Measurements from ENCODE around the gene ADCY4. TPM values are rescaled to one million over a fixed set of nuclear protein-coding genes. Genes with fewer than 3 reads are reported as not detected.

ADCY4 gene
- total RNA-seq, 1 donor from 2014 or later = 143 TPM

GRCh38 chr14:24271834-24272263 lies 63.0 kb downstream of the ADCY4 start:
- Histone ChIP-seq H3K36me3 (peaks cover 4 to 26% of the 10 kb centered on the region in 2 donors), H3K4me1 (peaks cover 0 to 8% of the 10 kb centered on the region in 2 donors), H3K9me3 (no peaks in the 10 kb centered on the region), H3K27ac (peak overlapping the region; percentile 92 to 96), H3K27me3 (no peaks in the 10 kb centered on the region), H3K4me3 (peak overlapping the region; percentile 74 to 91)
- no peak for DNase-seq (ENCODE audit: low spot score in 2 of 2)
- no peak for TF ChIP-seq CTCF (IDR thresholded peaks at IDR 0.05)
- intact Hi-C loops (cut with DNase I) = loop anchor here (1.0 to 5.0 kb wide), 3 partner anchors 27 to 40 kb away; partner anchors contain the start of genes DHRS1, GMPR2, NEDD8 and NOP9

- peaks cover 4 to 26% of the 10 kb centered on the region in 2 donors for H3K36me3 ChIP-seq
- peaks cover 0 to 8% of the 10 kb centered on the region in 2 donors for H3K4me1 ChIP-seq
- peak within 1 kb of the TSS; percentile 74 to 91 for H3K4me3 ChIP-seq
- TF ChIP-seq CTCF (IDR thresholded peaks at IDR 0.05) = peak; percentile 66 to 80 (median 72)
- no peaks in the 10 kb centered on the region for H3K9me3 ChIP-seq
- peak; percentile 50 to 89 for DNase-seq (ENCODE audit: low spot score in 2 of 2)
- no peaks in the 10 kb centered on the region for H3K27me3 ChIP-seq
- H3K27ac ChIP-seq = peak within 1 kb of the TSS; percentile 92 to 96
- intact Hi-C loops (cut with DNase I) = loop anchor here (1.0 to 5.0 kb wide), 3 partner anchors 28 to 39 kb away; partner anchors contain the start of genes DHRS1, GMPR2, NEDD8 and NOP9
Observed at GRCh38 chr14:24271134-24271833, 63.6 kb downstream of the ADCY4 start, which contains the start of gene RABGGTA. Gene RABGGTA, minus strand, starts transcription at chr14:24271597. Its CDS starts 482 bp downstream, at chr14:24271115.

GRCh38 chr14:24270537-24271133 lies 64.2 kb downstream of the ADCY4 start:
- no peak for DNase-seq (ENCODE audit: low spot score in 2 of 2)
- H3K27me3 ChIP-seq = no peaks in the 10 kb centered on the region
- H3K4me3 ChIP-seq = peak overlapping the region; percentile 74 to 91
- H3K9me3 ChIP-seq = no peaks in the 10 kb centered on the region
- peaks cover 0 to 8% of the 10 kb centered on the region in 2 donors for H3K4me1 ChIP-seq
- peak overlapping the region; percentile 92 to 96 for H3K27ac ChIP-seq
- intact Hi-C loops (cut with DNase I) = loop anchor here (1.0 to 5.0 kb wide), 3 partner anchors 28 to 38 kb away; partner anchors contain the start of genes DHRS1, GMPR2, NEDD8 and NOP9
- H3K36me3 ChIP-seq = peaks cover 4 to 26% of the 10 kb centered on the region in 2 donors
- TF ChIP-seq CTCF (IDR thresholded peaks at IDR 0.05) = no peak

GRCh38 chr14:24269910-24270536 lies 64.8 kb downstream of the ADCY4 start:
- no peak overlapping the region for H3K4me3 ChIP-seq
- peaks cover 0 to 8% of the 10 kb centered on the region in 2 donors for H3K4me1 ChIP-seq
- H3K27ac ChIP-seq = no peak overlapping the region
- H3K36me3 ChIP-seq = peaks cover 4 to 26% of the 10 kb centered on the region in 2 donors
- no peak for TF ChIP-seq CTCF (IDR thresholded peaks at IDR 0.05)
- no peaks in the 10 kb centered on the region for H3K9me3 ChIP-seq
- H3K27me3 ChIP-seq = no peaks in the 10 kb centered on the region
- DNase-seq (ENCODE audit: low spot score in 2 of 2) = no peak
- intact Hi-C loops (cut with DNase I) = loop anchor here (2.0 to 5.0 kb wide), 2 partner anchors 29 to 38 kb away; partner anchors contain the start of genes DHRS1, GMPR2, NEDD8 and NOP9

- Histone ChIP-seq H3K9me3 (no peaks in the 10 kb centered on the region), H3K36me3 (peaks cover 4 to 26% of the 10 kb centered on the region in 2 donors), H3K4me1 (peaks cover 0 to 8% of the 10 kb centered on the region in 2 donors), H3K4me3 (no peak overlapping the region), H3K27ac (no peak overlapping the region), H3K27me3 (no peaks in the 10 kb centered on the region)
- intact Hi-C loops (cut with DNase I) = no loop called here
- no peak for TF ChIP-seq CTCF (IDR thresholded peaks at IDR 0.05)
- no peak for DNase-seq (ENCODE audit: low spot score in 2 of 2)
Observed at GRCh38 chr14:24269368-24269767, 65.5 kb downstream of the ADCY4 start.

Data from ascending aorta (tissue), 2 donors.